Testis (tissue), 2 donors: ENCODE data around the gene ATP6V1G1.

Experiments used
- CTCF ChIP-seq, 3 experiments: fragments of 450-650 bp in 2 of 3; fragments of 200-600 bp in 1 of 3; sonication (generic) in 1 of 3; IDR thresholded peaks; one replicate each; pipeline ENCODE4 v1.5.1; 2016 to 2019; ENCODE audit warnings: antibody characterized with exemption in 3 of 3, mild to moderate bottlenecking in 2 of 3, moderate library complexity in 1 of 3
- POLR2A ChIP-seq: fragments of 450-650 bp; IDR thresholded peaks from one replicate; pipeline ENCODE4 v1.6.1; 2017; ENCODE audit warnings: antibody characterized with exemption, mild to moderate bottlenecking, moderate library complexity

DNA sequence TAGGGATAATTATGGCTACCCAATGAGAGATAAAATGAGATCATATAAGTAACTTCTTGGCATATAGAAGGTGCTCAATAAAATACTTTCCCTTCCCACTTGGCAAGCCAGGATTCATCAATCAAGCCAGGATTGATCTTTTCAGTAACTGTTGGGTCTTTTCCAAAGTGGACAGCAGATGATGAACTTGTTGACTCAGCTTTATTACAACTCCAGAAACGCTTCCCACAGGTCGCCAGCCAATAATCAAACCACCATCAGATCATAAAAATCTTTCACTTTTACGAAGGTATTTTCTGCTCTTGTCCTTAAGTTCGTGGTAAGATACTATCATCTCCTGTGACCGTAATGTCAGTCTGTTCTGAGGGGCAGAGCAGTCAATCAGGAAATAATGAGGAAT is 42.5 kb upstream of the ATP6V1G1 start:
- no peak for TF ChIP-seq CTCF (IDR thresholded peaks at IDR 0.05)
- no peak for TF ChIP-seq POLR2A
